Brain microvascular endothelial cell (primary cell): ENCODE results near the gene DNAI2.

Experiments
- DNase-seq: peaks from one replicate; pipeline ENCODE4 v3.0.0-alpha.2; 2020
- H3K27ac ChIP-seq: fragments of 250-450 bp; sonication (Bioruptor Pico); 2 replicates; pipeline ENCODE4 v1.5.1; 2020; ENCODE audit warnings: mild to moderate bottlenecking, moderate library complexity
- H3K27me3 ChIP-seq: fragments of 250-450 bp; sonication (Bioruptor Pico); replicated peaks from 2 replicates; pipeline ENCODE4 v1.5.1; 2020; ENCODE audit warnings: mild to moderate bottlenecking
- H3K36me3 ChIP-seq: fragments of 250-450 bp; sonication (Bioruptor Pico); replicated peaks from 2 replicates; pipeline ENCODE4 v1.5.1; 2020; ENCODE audit warnings: mild to moderate bottlenecking
- H3K4me3 ChIP-seq: 2 replicates; pipeline ENCODE4 v1.5.1; 2011; ENCODE audit warnings: low read depth, mild to moderate bottlenecking, control low read depth, low read length, moderate library complexity
- CTCF ChIP-seq: IDR thresholded peaks from 2 replicates; pipeline ENCODE4 v1.5.1; 2011; ENCODE audit warnings: low read depth, mild to moderate bottlenecking, moderate library complexity, low read length, control low read depth, inconsistent platforms; ENCODE audit errors: missing control alignments
- in situ Hi-C: cut with HindIII; loops from 2 replicates; pipeline ENCODE4 v1.10.0; 2017; ENCODE audit warnings: low sequenced_read_pairs, low pct_ligation_motif_present

The DNAI2 gene

GRCh38 chr17:74296548-74296936, 22.5 kb downstream of the DNAI2 start:
- no peak overlapping the region for H3K4me3 ChIP-seq
- no peaks in the 10 kb centered on the region for H3K27me3 ChIP-seq
- in situ Hi-C loops: no loop called here
- DNase-seq: peak; percentile 51
- H3K27ac ChIP-seq: no peak overlapping the region
- peak; percentile 68 for TF ChIP-seq CTCF
- H3K36me3 ChIP-seq: no peaks in the 10 kb centered on the region

- no peak for DNase-seq
- no peaks in the 10 kb centered on the region for H3K36me3 ChIP-seq
- no peak for TF ChIP-seq CTCF
- no peak overlapping the region for H3K27ac ChIP-seq
- in situ Hi-C loops: no loop called here
- H3K27me3 ChIP-seq: no peaks in the 10 kb centered on the region
- no peak overlapping the region for H3K4me3 ChIP-seq
Observed at GRCh38 chr17:74297941-74298340, 23.9 kb downstream of the DNAI2 start.

GRCh38 chr17:74298778-74299177, 24.7 kb downstream of the DNAI2 start:
- Histone ChIP-seq H3K36me3 (no peaks in the 10 kb centered on the region), H3K27ac (no peak overlapping the region), H3K4me3 (no peak overlapping the region), H3K27me3 (no peaks in the 10 kb centered on the region)
- no peak for TF ChIP-seq CTCF
- in situ Hi-C loops: no loop called here
- no peak for DNase-seq

GRCh38 chr17:74299226-74300009, 25.4 kb downstream of the DNAI2 start:
- Histone ChIP-seq H3K27ac (no peak overlapping the region), H3K27me3 (no peaks in the 10 kb centered on the region), H3K4me3 (no peak overlapping the region), H3K36me3 (no peaks in the 10 kb centered on the region)
- in situ Hi-C loops: no loop called here
- DNase-seq: no peak
- no peak for TF ChIP-seq CTCF

- TF ChIP-seq CTCF: no peak
- Histone ChIP-seq H3K27me3 (no peaks in the 10 kb centered on the region), H3K27ac (no peak overlapping the region), H3K4me3 (no peak overlapping the region), H3K36me3 (no peaks in the 10 kb centered on the region)
- no peak for DNase-seq
- in situ Hi-C loops: no loop called here
Observed at GRCh38 chr17:74303305-74303704, 29.3 kb downstream of the DNAI2 start.

GRCh38 chr17:74304184-74304583, 30.1 kb downstream of the DNAI2 start:
- in situ Hi-C loops: no loop called here
- Histone ChIP-seq H3K4me3 (no peak overlapping the region), H3K27ac (no peak overlapping the region), H3K27me3 (no peaks in the 10 kb centered on the region), H3K36me3 (no peaks in the 10 kb centered on the region)
- DNase-seq: no peak
- no peak for TF ChIP-seq CTCF
